NCI-H748 (cell line): Measurements from ENCODE around the gene BRD2.

Experiments used
- DNase-seq: peaks from one replicate; lab custom pipeline; 2025; ENCODE audit not compliant: unreplicated experiment; lab: John Stamatoyannopoulos, UW

The BRD2 gene

GRCh38 chr6:32984622-32985389 lies 16.4 kb downstream of the BRD2 start:
- peak; percentile 95 for DNase-seq

GRCh38 chr6:32989368-32989767 lies 21.0 kb downstream of the BRD2 start:
- DNase-seq: no peak

DNA sequence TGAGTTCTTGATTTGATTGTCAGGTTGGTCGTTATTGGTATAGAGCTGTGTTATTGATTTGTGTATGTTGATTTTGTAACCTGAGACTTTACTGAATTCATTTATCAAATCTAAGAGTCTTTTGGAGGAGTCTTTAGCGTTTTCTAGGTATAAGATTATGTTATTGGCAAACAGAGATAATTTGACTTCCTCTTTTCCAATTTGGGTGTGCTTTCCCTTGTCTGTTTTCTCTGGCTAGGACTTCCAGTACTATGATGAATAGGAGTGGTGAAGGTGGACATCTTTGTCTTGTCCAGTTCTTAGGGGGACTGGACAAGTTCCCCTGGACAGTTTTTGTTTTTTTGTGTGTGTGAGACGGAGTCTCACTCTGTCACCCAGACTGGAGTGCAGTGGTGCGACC lies 23.6 kb downstream of the BRD2 start:
- no peak for DNase-seq

DNA sequence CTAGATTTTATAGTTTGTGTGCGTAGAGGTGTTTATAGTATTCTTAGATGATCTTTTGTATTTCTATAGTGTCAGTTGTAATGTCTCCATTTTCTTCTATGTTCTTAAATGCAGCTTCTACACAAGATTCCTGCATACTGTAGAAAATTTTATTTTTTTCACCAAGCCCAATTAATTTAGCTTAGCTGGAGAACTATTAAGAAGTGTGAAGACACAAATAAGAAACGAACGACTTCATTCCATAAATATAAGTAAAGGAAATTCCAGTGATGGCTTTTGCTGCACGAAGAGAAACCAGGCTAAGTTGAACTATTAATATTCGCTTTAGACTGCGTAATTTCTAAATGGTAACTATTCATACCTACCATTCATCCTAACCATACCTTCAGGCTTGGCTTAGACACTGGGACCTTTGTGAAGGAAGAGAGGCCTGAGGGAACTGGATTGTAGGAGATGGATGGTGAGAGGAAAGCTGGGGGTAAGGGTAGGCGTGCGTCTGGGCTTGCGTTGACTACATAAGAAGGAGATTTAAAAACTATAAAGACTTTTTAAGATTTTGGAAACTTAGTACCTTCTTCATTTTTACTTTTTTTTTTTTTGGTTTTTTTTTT lies 25.1 kb downstream of the BRD2 start:
- DNase-seq: no peak

DNA sequence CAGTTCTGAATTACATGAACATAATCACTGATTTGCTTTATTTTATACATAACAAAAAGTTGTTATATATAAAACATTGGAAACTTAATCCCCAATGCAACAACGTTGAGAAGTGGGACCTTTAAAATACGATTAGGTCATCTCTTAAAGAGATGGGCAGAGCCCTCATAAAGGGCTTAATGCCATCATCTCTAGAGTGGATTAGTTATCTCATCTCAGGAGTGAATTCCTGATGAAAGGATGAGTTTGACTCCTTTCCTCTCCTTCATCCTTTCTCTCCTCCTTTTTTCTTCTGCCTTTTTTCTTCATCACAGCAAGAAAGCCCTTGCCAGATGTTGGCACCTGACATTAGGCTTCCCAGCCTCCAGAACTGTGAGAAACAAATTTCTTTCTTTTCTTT lies 27.1 kb downstream of the BRD2 start:
- no peak for DNase-seq

DNA sequence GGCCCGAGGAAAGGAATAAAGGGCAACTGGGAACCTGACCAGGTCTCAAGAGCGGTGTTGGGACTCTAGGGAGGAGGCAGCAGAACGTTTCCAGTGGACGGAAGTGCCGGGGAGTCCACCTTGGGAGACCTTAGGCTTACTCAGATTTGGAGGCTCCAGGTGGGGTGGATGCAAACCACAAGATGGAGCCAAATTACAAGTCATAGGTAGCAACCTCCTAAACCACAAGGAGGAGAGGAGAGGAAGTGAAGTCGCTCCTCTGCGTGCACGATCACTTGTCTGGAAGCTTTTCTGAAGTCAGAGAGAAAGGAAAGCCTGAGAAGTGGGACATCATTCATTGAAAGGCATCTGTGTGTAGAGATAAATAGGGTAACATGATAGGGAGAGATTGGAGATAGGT lies 31.7 kb downstream of the BRD2 start:
- DNase-seq: peak; percentile 37

DNA sequence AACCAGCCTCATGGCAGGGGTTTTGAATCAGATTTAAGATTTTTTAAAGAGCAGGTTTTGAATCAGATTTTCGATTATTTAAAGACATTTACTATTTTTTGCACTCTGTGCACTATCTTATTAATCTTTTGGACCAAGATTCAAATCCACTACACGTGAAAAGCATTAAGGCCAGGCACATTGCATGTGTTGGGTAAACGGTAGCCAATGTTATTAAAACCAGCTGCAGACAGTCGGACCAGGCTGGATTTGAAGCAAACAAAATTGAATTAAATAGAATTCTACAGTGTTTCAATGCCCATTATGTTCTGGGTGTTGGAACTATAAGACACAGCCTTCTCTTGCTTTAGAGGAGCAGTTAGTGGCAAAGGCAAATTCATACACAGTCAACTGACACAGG lies 33.3 kb downstream of the BRD2 start:
- DNase-seq: no peak

GRCh38 chr6:33004940-33005339 lies 36.5 kb downstream of the BRD2 start:
- no peak for DNase-seq

DNA sequence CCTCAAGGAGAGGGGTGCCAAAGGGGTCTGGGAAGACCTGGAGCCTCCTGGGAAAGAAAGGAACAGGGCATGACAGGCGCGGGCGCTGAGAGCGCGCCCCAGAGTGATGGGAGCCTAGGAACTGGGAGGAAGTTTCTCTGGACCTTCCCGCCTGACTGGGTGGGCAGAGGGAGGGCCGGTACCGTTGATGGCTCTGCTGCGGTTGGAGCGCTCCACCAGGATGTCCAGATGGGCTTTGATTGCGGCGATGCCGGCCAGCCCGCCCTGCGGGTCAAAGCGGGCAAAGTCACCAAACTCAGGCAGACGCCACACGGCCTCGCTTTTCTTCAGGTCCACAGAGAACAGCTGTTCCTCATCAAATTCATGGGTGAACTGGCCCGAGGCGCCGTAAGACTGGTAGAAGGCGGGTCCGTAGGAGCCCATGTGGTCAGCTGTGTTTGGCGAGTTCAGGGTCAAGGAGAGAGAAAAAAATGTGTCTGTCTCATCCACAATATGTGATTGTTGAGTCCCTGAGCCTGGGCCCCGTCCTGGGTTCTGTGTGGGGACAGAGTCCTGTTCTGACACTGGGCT lies 39.5 kb downstream of the BRD2 start:
- no peak for DNase-seq

- no peak for DNase-seq
Observed at GRCh38 chr6:33008944-33009861, 40.8 kb downstream of the BRD2 start, which contains the start of gene HLA-DOA. Gene HLA-DOA, minus strand, starts transcription at chr6:33009591.

- DNase-seq: no peak
Observed at GRCh38 chr6:33010356-33010755, 42.0 kb downstream of the BRD2 start.

- DNase-seq: no peak
Observed at GRCh38 chr6:33013608-33014007, 45.2 kb downstream of the BRD2 start.

- DNase-seq: peak; percentile 75
Observed at GRCh38 chr6:33014841-33015634, 46.6 kb downstream of the BRD2 start.

- no peak for DNase-seq
Observed at GRCh38 chr6:33015798-33016197, 47.4 kb downstream of the BRD2 start.

GRCh38 chr6:33017018-33017417 lies 48.6 kb downstream of the BRD2 start:
- DNase-seq: no peak

DNA sequence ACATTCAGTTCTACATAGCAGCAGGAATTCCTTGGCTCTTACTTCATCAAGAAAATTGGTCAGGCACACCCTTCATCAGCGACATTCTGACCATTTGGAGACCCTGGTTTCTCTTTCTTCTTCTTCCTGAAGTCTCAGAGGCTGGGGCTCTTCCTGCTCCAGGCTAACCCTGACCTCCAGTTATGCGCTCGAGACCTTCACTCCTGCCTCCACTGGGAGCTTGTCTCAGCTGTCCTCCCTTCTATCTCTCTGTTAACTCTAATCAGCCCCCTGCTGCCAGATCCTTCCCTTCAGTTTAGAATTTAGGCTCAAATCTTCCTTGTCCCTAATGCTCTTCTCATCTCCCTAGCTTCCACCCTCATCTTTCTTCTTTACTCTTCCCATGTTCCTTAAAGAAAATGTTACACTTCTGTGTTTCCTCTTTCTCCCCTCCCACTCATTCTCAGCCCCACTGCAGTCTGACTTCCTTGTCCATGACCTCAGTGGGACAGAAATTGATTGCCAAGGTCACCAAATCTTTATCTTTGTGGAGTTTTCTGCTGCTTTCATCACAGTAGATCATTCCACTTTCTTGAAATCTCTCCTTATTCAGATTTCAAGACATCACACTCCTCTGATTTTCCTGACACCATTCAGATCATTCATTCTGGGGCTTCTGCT lies 49.4 kb downstream of the BRD2 start:
- DNase-seq: no peak

DNA sequence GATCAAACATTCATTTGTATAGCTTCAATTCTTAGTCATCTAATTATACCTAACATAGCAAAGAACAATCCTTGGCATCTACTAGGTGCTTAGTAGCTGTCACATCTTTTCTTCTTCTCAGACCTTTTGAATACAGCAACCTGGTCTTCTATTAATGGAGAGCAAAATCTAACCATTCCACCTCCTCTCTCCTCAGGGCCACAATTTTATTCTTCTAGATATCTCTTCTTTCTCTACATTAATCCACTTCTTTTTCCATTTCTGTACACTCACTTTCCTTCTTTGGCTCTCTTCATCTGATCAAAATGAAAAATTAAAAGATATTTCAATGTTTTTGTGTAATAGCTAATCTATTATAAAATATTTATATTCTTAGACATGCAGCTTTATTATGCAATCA lies 50.0 kb downstream of the BRD2 start:
- DNase-seq: no peak

- DNase-seq: peak; percentile 35
Observed at GRCh38 chr6:33018904-33019303, 50.5 kb downstream of the BRD2 start.

- DNase-seq: no peak
Observed at GRCh38 chr6:33019372-33019771, 51.0 kb downstream of the BRD2 start.

- DNase-seq: no peak
Observed at GRCh38 chr6:33021917-33022316, 53.5 kb downstream of the BRD2 start.
